DND-41 (cell line): ENCODE results near the gene SOX6.

ENCODE experiments used
- EZH2 ChIP-seq: IDR thresholded peaks from 3 replicates; pipeline ENCODE4 v1.6.1; 2012; ENCODE audit warnings: borderline replicate concordance, low read depth, mild to moderate bottlenecking, moderate library complexity, low read length, inconsistent platforms; ENCODE audit not compliant: severe bottlenecking
- TF ChIP-seq, protein P1 (sequence below): IDR thresholded peaks from 2 replicates; pipeline ENCODE4 v1.5.1; 2012; ENCODE audit warnings: borderline replicate concordance, low read length, moderate library complexity, mild to moderate bottlenecking; ENCODE audit not compliant: poor library complexity, severe bottlenecking; ENCODE audit errors: extremely low read depth

GRCh38 chr11:16193897-16194381 lies 162.4 kb downstream of the SOX6 start:
- TF ChIP-seq, protein P1, sequence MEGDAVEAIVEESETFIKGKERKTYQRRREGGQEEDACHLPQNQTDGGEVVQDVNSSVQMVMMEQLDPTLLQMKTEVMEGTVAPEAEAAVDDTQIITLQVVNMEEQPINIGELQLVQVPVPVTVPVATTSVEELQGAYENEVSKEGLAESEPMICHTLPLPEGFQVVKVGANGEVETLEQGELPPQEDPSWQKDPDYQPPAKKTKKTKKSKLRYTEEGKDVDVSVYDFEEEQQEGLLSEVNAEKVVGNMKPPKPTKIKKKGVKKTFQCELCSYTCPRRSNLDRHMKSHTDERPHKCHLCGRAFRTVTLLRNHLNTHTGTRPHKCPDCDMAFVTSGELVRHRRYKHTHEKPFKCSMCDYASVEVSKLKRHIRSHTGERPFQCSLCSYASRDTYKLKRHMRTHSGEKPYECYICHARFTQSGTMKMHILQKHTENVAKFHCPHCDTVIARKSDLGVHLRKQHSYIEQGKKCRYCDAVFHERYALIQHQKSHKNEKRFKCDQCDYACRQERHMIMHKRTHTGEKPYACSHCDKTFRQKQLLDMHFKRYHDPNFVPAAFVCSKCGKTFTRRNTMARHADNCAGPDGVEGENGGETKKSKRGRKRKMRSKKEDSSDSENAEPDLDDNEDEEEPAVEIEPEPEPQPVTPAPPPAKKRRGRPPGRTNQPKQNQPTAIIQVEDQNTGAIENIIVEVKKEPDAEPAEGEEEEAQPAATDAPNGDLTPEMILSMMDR, result no peak
- TF ChIP-seq EZH2, result no peak
